GM10248 (cell line): ENCODE measurements around the gene MARCHF3.
"Not testable (repeated sequence)": the region's sequence is repeated elsewhere in the genome, so short reads cannot be mapped to it uniquely, and the experiment has no call there.

Experiments
- CTCF ChIA-PET: fragments of 300-600 bp; sonication (Branson Sonifier 250); formaldehyde crosslinking; extraction: SDS; loops from one replicate; lab custom pipeline; 2021; ENCODE audit warnings: antibody characterized with exemption; lab: Yijun Ruan, JAX
- POLR2A ChIA-PET: fragments of 350-650 bp; sonication (Branson Sonifier 250); formaldehyde crosslinking; extraction: SDS; loops from one replicate; lab custom pipeline; 2020; ENCODE audit warnings: antibody characterized with exemption; lab: Yijun Ruan, JAX
- DNase-seq: peaks from one replicate; pipeline ENCODE4 v3.0.0; 2012; ENCODE audit errors: extremely low spot score
- CTCF ChIP-seq: IDR thresholded peaks from 2 replicates; pipeline ENCODE4 v1.5.1; 2012; ENCODE audit warnings: mild to moderate bottlenecking, low read depth; ENCODE audit errors: extremely low read depth, missing control alignments, control extremely low read depth

MARCHF3 gene

GRCh38 chr5:126915496-126915895, 114.9 kb downstream of the MARCHF3 start:
- CTCF ChIA-PET = interaction anchor here (1.0 to 1.7 kb wide), 4 partner anchors 14 to 307 kb away, joined by 3 to 5 read pairs (median 4); no protein-coding TSS in a partner anchor
- no peak for TF ChIP-seq CTCF

GRCh38 chr5:126914801-126915436, 115.4 kb downstream of the MARCHF3 start:
- ChIA-PET POLR2A (interaction anchor here (0.6 kb wide), 2 partner anchors 97 to 406 kb away, joined by 4 to 7 read pairs; no protein-coding TSS in a partner anchor), CTCF (interaction anchor here (0.8 to 1.7 kb wide), 6 partner anchors 14 to 307 kb away, joined by 3 to 5 read pairs (median 3); no protein-coding TSS in a partner anchor)
- DNase-seq = no peak
- TF ChIP-seq CTCF = no peak

More at GRCh38 chr5:126915496-126915895, 114.9 kb downstream of the MARCHF3 start:
- no peak for DNase-seq
- POLR2A ChIA-PET = no interaction called here

GRCh38 chr5:126912616-126913200, 117.7 kb downstream of the MARCHF3 start:
- TF ChIP-seq CTCF = no peak
- ChIA-PET CTCF (no interaction called here), POLR2A (no interaction called here)
- DNase-seq = no peak

GRCh38 chr5:126911986-126912385, 118.4 kb downstream of the MARCHF3 start:
- POLR2A ChIA-PET = no interaction called here

GRCh38 chr5:126909856-126910255, 120.5 kb downstream of the MARCHF3 start:
- no peak for DNase-seq
- ChIA-PET CTCF (no interaction called here), POLR2A (no interaction called here)
- TF ChIP-seq CTCF = no peak

More at GRCh38 chr5:126911986-126912385, 118.4 kb downstream of the MARCHF3 start:
- DNase-seq = no peak
- TF ChIP-seq CTCF = no peak
- CTCF ChIA-PET = no interaction called here

- CTCF ChIA-PET, DNase-seq, POLR2A ChIA-PET: not testable (repeated sequence)
These were observed 126.0 kb downstream of the MARCHF3 start for GRCh38 chr5:126904407-126904806.

GRCh38 chr5:126900796-126901195, 129.6 kb downstream of the MARCHF3 start:
- ChIA-PET CTCF (interaction anchor here (1.4 to 1.7 kb wide), 3 partner anchors 15 to 56 kb away, joined by 3 to 5 read pairs (median 4); no protein-coding TSS in a partner anchor), POLR2A (no interaction called here)
- no peak for DNase-seq
- no peak for TF ChIP-seq CTCF
